Ramos (cell line): Measurements from ENCODE around the gene SLC66A3.

Experiments used
- in situ Hi-C: fragments of 300-500 bp; cut with MboI; formaldehyde crosslinking; loops from one replicate; pipeline ENCODE4 v1.14.3; 2022; ENCODE audit warnings: low sequenced_read_pairs; ENCODE audit not compliant: unreplicated experiment

Gene SLC66A3

GRCh38 chr2:11133238-11133935 lies 21.9 kb upstream of the SLC66A3 start:
- in situ Hi-C loops: loop anchor here (10.0 kb wide), 2 partner anchors 311 to 451 kb away; no protein-coding TSS in a partner anchor

DNA sequence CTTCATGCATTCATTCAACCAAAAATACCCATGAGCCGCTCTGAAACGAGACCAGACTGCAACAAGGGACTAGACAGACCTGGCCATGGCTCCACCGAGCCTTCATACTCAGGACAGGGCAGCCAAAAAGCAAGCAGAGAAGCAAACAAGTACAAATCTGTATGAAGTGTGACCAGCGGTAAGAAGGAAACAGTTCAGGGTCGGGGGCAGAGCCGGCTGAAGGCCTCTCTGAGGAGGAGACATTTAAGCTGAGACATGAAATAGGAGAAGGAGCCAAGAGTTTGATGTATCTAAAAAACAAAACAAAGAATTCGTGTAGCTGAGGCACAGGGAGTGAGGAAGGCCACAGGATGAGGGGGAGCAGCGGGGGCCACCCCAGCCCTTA lies 21.3 kb upstream of the SLC66A3 start:
- in situ Hi-C loops: loop anchor here (10.0 kb wide), 2 partner anchors 311 to 451 kb away; no protein-coding TSS in a partner anchor

DNA sequence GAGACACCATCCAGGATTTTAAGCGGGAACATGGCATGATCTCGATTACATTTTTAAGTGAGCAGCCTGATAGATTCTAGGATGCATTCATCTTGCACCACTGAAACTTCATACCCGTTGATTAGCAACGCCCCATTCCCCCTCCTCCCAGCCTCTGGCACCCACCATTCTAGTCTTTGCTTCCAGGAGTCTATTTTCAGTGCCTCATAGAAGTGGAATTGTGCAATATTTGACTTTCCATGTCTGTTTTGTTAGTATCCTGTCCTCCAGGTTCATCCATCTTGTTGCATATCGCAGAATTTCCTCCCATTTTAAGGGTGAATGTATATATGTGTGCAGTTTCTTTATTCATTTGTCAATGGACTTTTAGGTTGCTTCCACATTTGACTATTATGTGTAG lies 20.9 kb upstream of the SLC66A3 start:
- in situ Hi-C loops: loop anchor here (10.0 kb wide), 2 partner anchors 310 to 450 kb away; no protein-coding TSS in a partner anchor

GRCh38 chr2:11140492-11140891 lies 14.8 kb upstream of the SLC66A3 start:
- in situ Hi-C loops: no loop called here

GRCh38 chr2:11141319-11141718 lies 13.9 kb upstream of the SLC66A3 start:
- in situ Hi-C loops: no loop called here

- in situ Hi-C loops: no loop called here
Measured at GRCh38 chr2:11142330-11142729, 12.9 kb upstream of the SLC66A3 start.

- in situ Hi-C loops: no loop called here
Measured at GRCh38 chr2:11142987-11143386, 12.3 kb upstream of the SLC66A3 start.

DNA sequence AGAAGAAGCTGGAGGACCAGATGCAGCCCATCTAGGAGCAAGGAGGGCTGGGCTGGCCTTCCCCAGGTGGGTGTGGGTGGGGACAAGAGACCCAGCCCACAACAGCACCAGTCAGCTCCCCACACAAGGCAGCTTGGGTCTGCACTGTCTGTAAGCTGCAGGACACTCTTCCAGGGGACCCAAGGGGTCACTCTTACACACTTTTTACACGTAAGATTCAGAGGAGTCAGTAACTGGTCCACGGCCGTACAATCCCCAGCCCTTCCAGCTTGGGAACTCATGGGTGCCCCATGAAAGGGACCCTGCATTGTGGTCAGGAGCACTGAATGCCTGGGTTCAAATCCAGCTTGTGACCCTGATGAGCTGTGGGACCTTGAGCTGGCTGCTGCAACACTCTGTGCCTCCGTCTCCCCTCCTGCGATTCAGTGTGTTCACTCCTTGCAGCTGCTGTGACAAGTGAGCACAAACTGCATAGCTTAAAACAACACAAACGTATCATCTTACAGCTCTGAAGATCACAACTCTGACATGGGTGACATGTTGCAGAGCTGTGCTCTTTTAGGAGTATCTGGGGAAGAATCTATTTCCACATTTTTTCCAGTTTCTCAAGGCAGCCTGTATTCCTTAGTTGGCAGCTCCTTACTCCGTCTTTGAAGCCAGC lies 11.1 kb upstream of the SLC66A3 start:
- in situ Hi-C loops: no loop called here

- in situ Hi-C loops: no loop called here
Measured at GRCh38 chr2:11144738-11145079, 10.6 kb upstream of the SLC66A3 start.

DNA sequence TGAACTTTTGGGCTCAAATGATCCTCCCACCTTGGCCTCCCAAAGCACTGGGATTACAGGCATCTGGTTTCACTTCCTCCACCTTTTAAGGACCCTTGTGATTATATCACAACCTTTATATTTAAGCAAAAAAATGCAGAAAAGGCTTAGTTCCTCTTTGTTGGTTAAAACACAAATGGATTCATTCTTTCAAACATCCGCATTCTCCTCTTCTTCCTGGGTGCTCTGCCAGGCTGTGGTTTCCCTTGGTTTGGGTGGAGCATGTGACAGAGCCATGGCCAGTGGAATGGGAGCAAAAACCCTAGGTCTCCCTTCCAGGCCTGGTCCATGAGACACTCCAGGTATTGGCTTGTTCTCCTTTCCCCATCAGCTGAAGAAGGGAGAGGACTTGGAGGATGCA lies 9.9 kb upstream of the SLC66A3 start:
- in situ Hi-C loops: no loop called here

DNA sequence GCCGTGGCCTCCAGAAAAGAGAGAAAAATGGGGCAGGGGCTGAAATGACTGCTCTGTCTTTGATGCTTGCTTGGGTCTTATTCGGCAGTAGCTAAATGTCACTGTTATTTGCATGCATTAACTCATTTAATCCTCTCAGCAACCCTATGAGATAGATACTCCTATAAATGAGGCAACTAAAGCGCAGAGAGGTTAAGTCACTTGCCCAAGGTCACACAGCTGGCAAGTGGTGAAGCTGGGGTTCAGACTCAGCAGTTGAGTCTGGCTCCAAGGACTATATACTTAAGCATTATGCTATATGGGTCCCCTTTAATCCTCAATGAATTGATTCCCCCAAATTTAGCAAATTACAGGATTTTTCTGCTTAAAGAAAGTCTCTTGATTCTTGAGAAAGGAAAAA lies 9.2 kb upstream of the SLC66A3 start:
- in situ Hi-C loops: no loop called here

DNA sequence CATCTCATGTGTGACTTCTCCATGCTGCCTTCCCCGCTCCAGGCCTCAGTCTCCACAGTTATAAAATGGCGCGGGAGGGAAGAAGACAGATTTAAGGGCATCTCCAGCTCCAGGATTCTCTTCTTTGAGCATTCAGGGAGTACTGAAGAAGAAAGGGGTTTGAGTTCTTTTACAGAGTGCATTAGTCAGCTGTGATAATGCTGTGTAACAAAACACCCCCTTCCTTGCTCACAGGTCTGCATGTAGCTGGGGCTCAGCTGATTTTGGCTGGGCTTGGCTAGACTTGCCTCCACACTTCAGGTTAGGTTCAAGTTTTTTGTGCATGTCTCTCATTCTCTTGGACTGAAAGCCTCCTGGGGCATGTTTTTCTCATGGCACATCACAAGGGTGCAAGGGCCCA lies 8.0 kb upstream of the SLC66A3 start:
- in situ Hi-C loops: no loop called here

GRCh38 chr2:11152591-11152990 lies 2.7 kb upstream of the SLC66A3 start:
- in situ Hi-C loops: no loop called here

- in situ Hi-C loops: no loop called here
Measured at GRCh38 chr2:11154016-11154922, 998 bp upstream of the SLC66A3 start.

GRCh38 chr2:11154923-11155380 lies 315 bp upstream of the SLC66A3 start:
- in situ Hi-C loops: no loop called here

- in situ Hi-C loops: no loop called here
Measured at GRCh38 chr2:11156396-11157075, 1.3 kb downstream of the SLC66A3 start.

GRCh38 chr2:11157296-11157695 lies 2.0 kb downstream of the SLC66A3 start:
- in situ Hi-C loops: no loop called here

DNA sequence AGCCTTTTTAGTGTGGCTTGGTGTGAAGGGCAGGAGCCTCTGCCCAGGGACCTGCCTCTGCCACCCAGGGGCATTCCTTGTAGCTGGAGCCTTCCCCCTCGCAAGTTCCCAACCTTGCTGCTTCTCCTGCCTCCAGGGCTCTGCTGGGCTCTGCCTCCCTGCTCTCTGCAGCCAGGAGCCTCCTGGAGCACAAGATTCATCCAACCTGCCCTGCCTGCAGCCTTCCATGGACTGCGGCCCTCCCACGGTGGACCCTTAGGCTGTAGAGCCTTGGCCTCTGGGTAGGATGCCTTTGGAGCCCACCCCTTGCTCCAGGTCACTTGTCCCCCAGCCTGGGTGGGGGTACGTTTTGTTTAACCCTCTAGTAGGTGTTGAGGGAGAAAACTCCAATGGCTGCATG lies 2.5 kb downstream of the SLC66A3 start:
- in situ Hi-C loops: no loop called here

- in situ Hi-C loops: no loop called here
Measured at GRCh38 chr2:11158916-11159573, 3.8 kb downstream of the SLC66A3 start.
